Neuronal stem cell (in vitro differentiated cells): Measurements from ENCODE around the gene MINPP1.

Experiments used
- DNase-seq: peaks from one replicate; pipeline ENCODE4 v3.0.0-alpha.2; 2013; ENCODE audit warnings: low spot score
- H2AFZ ChIP-seq: one replicate; pipeline ENCODE4 v1.6.1; 2013; ENCODE audit warnings: mild to moderate bottlenecking, low read length, inconsistent platforms
- H2AK5ac ChIP-seq: 2 replicates; pipeline ENCODE4 v1.6.1; 2013; ENCODE audit warnings: low read depth, mild to moderate bottlenecking, inconsistent platforms, low read length, moderate library complexity, mixed read lengths
- H2BK120ac ChIP-seq: 2 replicates; pipeline ENCODE4 v1.6.1; 2013; ENCODE audit warnings: low read depth, mild to moderate bottlenecking, inconsistent platforms, low read length, moderate library complexity, mixed read lengths
- H2BK12ac ChIP-seq: one replicate; pipeline ENCODE4 v1.6.1; 2013; ENCODE audit warnings: low read length, inconsistent platforms
- H2BK15ac ChIP-seq: 2 replicates; pipeline ENCODE4 v1.6.1; 2013; ENCODE audit warnings: mild to moderate bottlenecking, low read length, inconsistent platforms, mixed read lengths
- H2BK5ac ChIP-seq: one replicate; pipeline ENCODE4 v1.6.1; 2013; ENCODE audit warnings: inconsistent platforms, mild to moderate bottlenecking, low read length, moderate library complexity
- H3K14ac ChIP-seq: one replicate; pipeline ENCODE4 v1.6.1; 2013; ENCODE audit warnings: low read length, inconsistent platforms
- H3K18ac ChIP-seq: 2 replicates; pipeline ENCODE4 v1.6.1; 2013; ENCODE audit warnings: low read length, inconsistent platforms
- H3K23ac ChIP-seq: 2 replicates; pipeline ENCODE4 v1.6.1; 2013; ENCODE audit warnings: low read depth, mild to moderate bottlenecking, mixed read lengths, low read length, inconsistent platforms; ENCODE audit not compliant: poor library complexity
- H3K27ac ChIP-seq: replicated peaks from 3 replicates; pipeline ENCODE4 v1.5.1; 2013; ENCODE audit warnings: low read length, inconsistent platforms
- H3K27me3 ChIP-seq, 3 experiments: 2 replicates each; pipeline ENCODE4 v1.6.1; 2013; ENCODE audit warnings: low read length in 3 of 3, mild to moderate bottlenecking in 2 of 3, inconsistent platforms in 1 of 3, low read depth in 1 of 3, mixed read lengths in 1 of 3, moderate library complexity in 1 of 3; ENCODE audit not compliant: control insufficient read depth in 3 of 3, insufficient read depth in 3 of 3
- H3K36me3 ChIP-seq, 2 donors: replicated peaks in 1 of 2; 2 replicates each; pipeline ENCODE4 v1.6.1; 2013; ENCODE audit warnings: low read length in 2 of 2; ENCODE audit not compliant: control insufficient read depth in 2 of 2, insufficient read depth in 2 of 2
- H3K4ac ChIP-seq: 2 replicates; pipeline ENCODE4 v1.6.1; 2013; ENCODE audit warnings: inconsistent platforms, mild to moderate bottlenecking, low read length, moderate library complexity
- H3K4me1 ChIP-seq, 2 donors: 1 replicate in 1 of 2; 2 replicates in 1 of 2; pipeline ENCODE4 v1.6.1; 2013; ENCODE audit warnings: low read length in 2 of 2, low read depth in 1 of 2; ENCODE audit not compliant: control insufficient read depth in 2 of 2, insufficient read depth in 1 of 2
- H3K4me2 ChIP-seq: one replicate; pipeline ENCODE4 v1.6.1; 2013; ENCODE audit warnings: mild to moderate bottlenecking, low read length, inconsistent platforms; ENCODE audit not compliant: insufficient read depth, poor library complexity, severe bottlenecking
- H3K4me3 ChIP-seq, 2 donors: 2 replicates each; pipeline ENCODE4 v1.5.1; 2013; ENCODE audit warnings: low read length in 2 of 2, mild to moderate bottlenecking in 2 of 2, inconsistent platforms in 1 of 2, moderate library complexity in 1 of 2
- H3K79me1 ChIP-seq: one replicate; pipeline ENCODE4 v1.6.1; 2013; ENCODE audit warnings: low read depth, mild to moderate bottlenecking, inconsistent platforms, low read length, moderate library complexity
- H3K9ac ChIP-seq: one replicate; pipeline ENCODE4 v1.6.1; 2013; ENCODE audit warnings: mild to moderate bottlenecking, low read depth, low read length, inconsistent platforms; ENCODE audit not compliant: poor library complexity
- H3K9me3 ChIP-seq, 2 donors: replicated peaks in 1 of 2; 2 replicates each; pipeline versions ENCODE3 to v1.6.1; 2013; ENCODE audit warnings: low read length in 2 of 2, mild to moderate bottlenecking in 2 of 2, inconsistent platforms in 1 of 2, low read depth in 1 of 2, mixed read lengths in 1 of 2, moderate library complexity in 1 of 2; ENCODE audit not compliant: control insufficient read depth in 2 of 2, insufficient read depth in 1 of 2
- H4K8ac ChIP-seq: one replicate; pipeline ENCODE4 v1.6.1; 2013; ENCODE audit warnings: low read depth, mild to moderate bottlenecking, inconsistent platforms, low read length, moderate library complexity
- H4K91ac ChIP-seq: one replicate; pipeline ENCODE4 v1.6.1; 2013; ENCODE audit warnings: low read length, low read depth, mild to moderate bottlenecking, inconsistent platforms; ENCODE audit not compliant: poor library complexity
- WGBS, 2 donors: extraction: QIAGEN DNeasy Blood & Tissue Kit; methylation state at CpG; one replicate each; pipeline ENCODE4 v1.1.7; 2013; ENCODE audit warnings: missing lambda C conversion rate in 2 of 2, mixed read lengths in 1 of 2; ENCODE audit not compliant: insufficient read length in 2 of 2, insufficient replicate concordance in 1 of 2; ENCODE audit errors: extremely low coverage in 2 of 2; 5-methylcytosine and 5-hydroxymethylcytosine counted together

Gene MINPP1

GRCh38 chr10:87575851-87576250 is 71.2 kb downstream of the MINPP1 start:
- no peak overlapping the region for H3K4me3 ChIP-seq
- no peak for DNase-seq
- H3K18ac ChIP-seq, result no peak overlapping the region
- H2BK12ac ChIP-seq, result no peak overlapping the region
- no peak overlapping the region for H3K9ac ChIP-seq
- no peak overlapping the region for H4K91ac ChIP-seq
- no peaks in the 10 kb centered on the region for H3K4me1 ChIP-seq
- H2BK5ac ChIP-seq, result no peak overlapping the region
- H3K27me3 ChIP-seq, result no peaks in the 10 kb centered on the region
- H3K79me1 ChIP-seq, result no peaks in the 10 kb centered on the region
- no peak overlapping the region for H2AFZ ChIP-seq
- H3K14ac ChIP-seq, result no peak overlapping the region
- no peak overlapping the region for H2BK15ac ChIP-seq
- H4K8ac ChIP-seq, result no peak overlapping the region
- no peak overlapping the region for H2AK5ac ChIP-seq
- H3K23ac ChIP-seq, result no peak overlapping the region
- H3K4me2 ChIP-seq, result no peak overlapping the region
- H2BK120ac ChIP-seq, result no peak overlapping the region
- no peaks in the 10 kb centered on the region for H3K36me3 ChIP-seq
- no peak overlapping the region for H3K27ac ChIP-seq
- WGBS, 2 donors, result no CpG with 5 or more reads among the region's 3 CpGs
- H3K9me3 ChIP-seq, result no peaks in the 10 kb centered on the region
- H3K4ac ChIP-seq, result no peak overlapping the region

- Histone ChIP-seq H3K27ac (no peak overlapping the region), H3K23ac (no peak overlapping the region), H3K4ac (no peak overlapping the region), H3K9me3 (no peaks in the 10 kb centered on the region), H2AFZ (no peak overlapping the region), H4K8ac (no peak overlapping the region), H2BK5ac (no peak overlapping the region), H3K27me3 (no peaks in the 10 kb centered on the region), H3K4me1 (no peaks in the 10 kb centered on the region), H3K4me3 (no peak overlapping the region), H2BK12ac (no peak overlapping the region), H4K91ac (no peak overlapping the region), H2BK15ac (no peak overlapping the region), H3K36me3 (no peaks in the 10 kb centered on the region), H3K4me2 (no peak overlapping the region), H3K14ac (no peak overlapping the region), H3K18ac (no peak overlapping the region), H2BK120ac (no peak overlapping the region), H3K9ac (no peak overlapping the region), H3K79me1 (no peaks in the 10 kb centered on the region), H2AK5ac (no peak overlapping the region)
- no peak for DNase-seq
- no CpG with 5 or more reads among the region's 5 CpGs for WGBS, 2 donors
These were observed 73.6 kb downstream of the MINPP1 start for GRCh38 chr10:87578160-87578841.

- Histone ChIP-seq H2BK12ac (no peak overlapping the region), H3K79me1 (no peaks in the 10 kb centered on the region), H3K36me3 (no peaks in the 10 kb centered on the region), H3K4me2 (no peak overlapping the region), H3K14ac (no peak overlapping the region), H2AFZ (peak overlapping the region; percentile 24), H3K23ac (no peak overlapping the region), H3K4ac (no peak overlapping the region), H3K18ac (no peak overlapping the region), H4K8ac (no peak overlapping the region), H4K91ac (no peak overlapping the region), H3K9me3 (no peaks in the 10 kb centered on the region), H3K27me3 (no peaks in the 10 kb centered on the region), H3K4me1 (no peaks in the 10 kb centered on the region), H3K27ac (no peak overlapping the region), H2BK5ac (no peak overlapping the region), H3K9ac (no peak overlapping the region), H2AK5ac (no peak overlapping the region), H2BK15ac (no peak overlapping the region), H3K4me3 (no peak overlapping the region), H2BK120ac (no peak overlapping the region)
- no peak for DNase-seq
- WGBS, 2 donors, result no CpG with 5 or more reads among the region's 11 CpGs
These were observed 74.2 kb downstream of the MINPP1 start for GRCh38 chr10:87578842-87579401.

- H3K27me3 ChIP-seq, result no peaks in the 10 kb centered on the region
- DNase-seq, result no peak
- no peak overlapping the region for H2BK15ac ChIP-seq
- no peak overlapping the region for H2BK5ac ChIP-seq
- no peak overlapping the region for H3K23ac ChIP-seq
- no peak overlapping the region for H3K27ac ChIP-seq
- no peak overlapping the region for H2BK120ac ChIP-seq
- H2AFZ ChIP-seq, result no peak overlapping the region
- H3K4me1 ChIP-seq, result no peaks in the 10 kb centered on the region
- WGBS, 2 donors, result no CpG with 5 or more reads among the region's 1 CpG
- H3K36me3 ChIP-seq, result no peaks in the 10 kb centered on the region
- no peak overlapping the region for H3K4me2 ChIP-seq
- H4K8ac ChIP-seq, result no peak overlapping the region
- H2BK12ac ChIP-seq, result no peak overlapping the region
- H3K79me1 ChIP-seq, result no peaks in the 10 kb centered on the region
- H2AK5ac ChIP-seq, result no peak overlapping the region
- no peak overlapping the region for H3K14ac ChIP-seq
- no peaks in the 10 kb centered on the region for H3K9me3 ChIP-seq
- H3K4me3 ChIP-seq, result no peak overlapping the region
- no peak overlapping the region for H4K91ac ChIP-seq
- H3K4ac ChIP-seq, result no peak overlapping the region
- H3K18ac ChIP-seq, result no peak overlapping the region
- no peak overlapping the region for H3K9ac ChIP-seq
These were observed 74.9 kb downstream of the MINPP1 start for GRCh38 chr10:87579563-87579962.
